GDM1 (cell line): Measurements from ENCODE around the gene FCER1G.
"Not testable (repeated sequence)": the region's sequence is repeated elsewhere in the genome, so short reads cannot be mapped to it uniquely, and the experiment has no call there.

Experiments used
- DNase-seq: peaks from one replicate; lab custom pipeline; 2025; lab: John Stamatoyannopoulos, UW

Gene FCER1G

GRCh38 chr1:161206411-161207140, 8.5 kb upstream of the FCER1G start:
- no peak for DNase-seq

- no peak for DNase-seq
Observed at GRCh38 chr1:161207173-161207572, 7.9 kb upstream of the FCER1G start.

- peak; percentile 62 for DNase-seq
Observed at GRCh38 chr1:161209790-161210409, 5.2 kb upstream of the FCER1G start.

GRCh38 chr1:161214369-161214768, 726 bp upstream of the FCER1G start:
- DNase-seq = no peak

- no peak for DNase-seq
Observed at GRCh38 chr1:161216945-161217712, 2.0 kb downstream of the FCER1G start.

GRCh38 chr1:161217831-161218230, 2.7 kb downstream of the FCER1G start:
- no peak for DNase-seq

GRCh38 chr1:161218301-161219077, 3.4 kb downstream of the FCER1G start:
- DNase-seq = no peak

- no peak for DNase-seq
Observed at GRCh38 chr1:161219078-161219892, 4.2 kb downstream of the FCER1G start.

GRCh38 chr1:161220002-161220401, 4.9 kb downstream of the FCER1G start:
- no peak for DNase-seq

- no peak for DNase-seq
Observed at GRCh38 chr1:161222175-161223019, 7.3 kb downstream of the FCER1G start.

- no peak for DNase-seq
Observed at GRCh38 chr1:161223805-161224694, 9.0 kb downstream of the FCER1G start.

- not testable (repeated sequence) for DNase-seq
Observed at GRCh38 chr1:161224695-161225087, 9.6 kb downstream of the FCER1G start.

GRCh38 chr1:161225178-161225533, 10.1 kb downstream of the FCER1G start:
- no peak for DNase-seq

GRCh38 chr1:161225534-161226319, 10.6 kb downstream of the FCER1G start, which contains the start of gene TOMM40L:
TSS of gene TOMM40L (plus strand) at chr1:161226060. CDS start at chr1:161226490, 430 bp downstream.
- DNase-seq = peak; percentile 99

- no peak for DNase-seq
Observed at GRCh38 chr1:161226320-161226711, 11.2 kb downstream of the FCER1G start.

GRCh38 chr1:161226759-161227158, 11.7 kb downstream of the FCER1G start:
- DNase-seq = no peak

- DNase-seq = peak; percentile 85
Observed at GRCh38 chr1:161227196-161227871, 12.2 kb downstream of the FCER1G start.

- no peak for DNase-seq
Observed at GRCh38 chr1:161228032-161228431, 12.9 kb downstream of the FCER1G start.
